Esophagus muscularis mucosa (tissue), 4 donors: ENCODE measurements around the gene MGAT1. TPM values are rescaled to one million over a fixed set of nuclear protein-coding genes. Genes with fewer than 3 reads are reported as not detected.

Experiments
- DNase-seq: peaks from one replicate; pipeline ENCODE4 v3.0.0-alpha.2; 2017; ENCODE audit errors: extremely low spot score
- H3K27ac ChIP-seq, 4 donors: fragments of 200-600 bp; sonication (generic); replicated peaks in 1 of 4; 1 replicate in 3 of 4; 2 replicates in 1 of 4; pipeline ENCODE4 v1.5.1; 2016 to 2019; ENCODE audit warnings: mild to moderate bottlenecking in 1 of 4
- H3K27me3 ChIP-seq, 4 donors: fragments of 200-600 bp; sonication (generic); one replicate each; pipeline versions ENCODE4 v1.5.1 to v1.6.0; 2016 to 2019
- H3K36me3 ChIP-seq, 4 donors: fragments of 200-600 bp; sonication (generic); one replicate each; pipeline ENCODE4 v1.5.1; 2016 to 2019
- H3K4me1 ChIP-seq, 4 donors: fragments of 200-600 bp; sonication (generic); one replicate each; pipeline ENCODE4 v1.5.1; 2016 to 2019
- H3K4me3 ChIP-seq, 4 donors: fragments of 200-600 bp; sonication (generic); 1 replicate in 2 of 4; 2 replicates in 2 of 4; pipeline ENCODE4 v1.5.1; 2016 to 2019; ENCODE audit warnings: mild to moderate bottlenecking in 4 of 4, moderate library complexity in 1 of 4
- H3K9me3 ChIP-seq, 4 donors: fragments of 200-600 bp; sonication (generic); 1 replicate in 3 of 4; 2 replicates in 1 of 4; pipeline ENCODE4 v1.5.1; 2016 to 2019
- CTCF ChIP-seq, 3 experiments: fragments of 200-600 bp in 2 of 3; fragments of 450-650 bp in 1 of 3; sonication (generic) in 2 of 3; IDR thresholded peaks; one replicate each; pipeline ENCODE4 v1.5.1; 2017 to 2019; ENCODE audit warnings: antibody characterized with exemption in 3 of 3, mild to moderate bottlenecking in 2 of 3, moderate library complexity in 1 of 3
- EP300 ChIP-seq: sonication (generic); formaldehyde crosslinking; IDR thresholded peaks from one replicate; pipeline ENCODE4 v1.6.1; 2017; ENCODE audit warnings: antibody characterized with exemption
- POLR2A ChIP-seq: fragments of 450-650 bp; IDR thresholded peaks from one replicate; pipeline ENCODE4 v1.6.1; 2017; ENCODE audit warnings: antibody characterized with exemption, moderate library complexity, mild to moderate bottlenecking, low read depth
- POLR2AphosphoS5 ChIP-seq, 2 donors: sonication (generic); formaldehyde crosslinking; IDR thresholded peaks; one replicate each; pipeline ENCODE4 v1.6.1; 2017; ENCODE audit warnings: antibody characterized with exemption in 2 of 2
- WGBS: methylation state at CpG from one replicate; pipeline ENCODE4 v1.1.5; 2018; 5-methylcytosine and 5-hydroxymethylcytosine counted together
- intact Hi-C: fragments of 100-400 bp; cut with DNase I; formaldehyde crosslinking; loops from one replicate; pipeline ENCODE4 v1.15.1; 2023
- total RNA-seq, 4 donors: library from RNA; depleted of rRNA; stranded (reverse); fragments of >200 nt; gene quantifications; one replicate each; pipeline versions ENCODE4 v1.1.0 to v1.2.1, GENCODE V29; 2016

Gene MGAT1
- total RNA-seq, 4 donors from 2014 or later: 132 to 205 (median 190) TPM

- H3K4me1 ChIP-seq: peaks cover 43 to 81% (median 60%) of the 10 kb centered on the region in 4 donors
- H3K4me3 ChIP-seq: no peak overlapping the region
- no peaks in the 10 kb centered on the region for H3K27me3 ChIP-seq
- H3K9me3 ChIP-seq: no peaks in the 10 kb centered on the region
- peak overlapping the region in 3 of 4 donors; percentile 84 to 86 (median 85) for H3K27ac ChIP-seq
- TF ChIP-seq CTCF (IDR thresholded peaks at IDR 0.05) (no peak), POLR2AphosphoS5 (IDR thresholded peaks at IDR 0.05) (no peak), EP300 (no peak), POLR2A (no peak)
- H3K36me3 ChIP-seq: peaks cover 38 to 53% (median 49%) of the 10 kb centered on the region in 4 donors
- intact Hi-C loops: loop anchor here (5.0 to 10.0 kb wide), 2 partner anchors 44 to 367 kb away; no protein-coding TSS in a partner anchor
- peak; percentile 82 for DNase-seq
- 77% methylated on average over 14 of the region's 20 CpGs for WGBS
Measured at GRCh38 chr5:180787711-180788431, 14.7 kb downstream of the MGAT1 start.

GRCh38 chr5:180786531-180787398, 15.8 kb downstream of the MGAT1 start:
- intact Hi-C loops: loop anchor here (5.0 to 10.0 kb wide), 2 partner anchors 46 to 368 kb away; no protein-coding TSS in a partner anchor
- 35% methylated on average over 18 of the region's 21 CpGs for WGBS
- peaks cover 41 to 71% (median 55%) of the 10 kb centered on the region in 4 donors for H3K4me1 ChIP-seq

GRCh38 chr5:180785794-180786221, 16.8 kb downstream of the MGAT1 start:
- peak; percentile 89 for DNase-seq
- H3K27me3 ChIP-seq: no peaks in the 10 kb centered on the region
- intact Hi-C loops: loop anchor here (1.0 to 10.0 kb wide), 3 partner anchors 15 to 369 kb away; no protein-coding TSS in a partner anchor
- H3K4me3 ChIP-seq: peak overlapping the region; percentile 2 to 29 (median 8)
- no peaks in the 10 kb centered on the region for H3K9me3 ChIP-seq
- peaks cover 19 to 33% (median 29%) of the 10 kb centered on the region in 4 donors for H3K36me3 ChIP-seq
- peak overlapping the region; percentile 84 to 88 (median 86) for H3K27ac ChIP-seq
- peaks cover 41 to 63% (median 52%) of the 10 kb centered on the region in 4 donors for H3K4me1 ChIP-seq
- TF ChIP-seq POLR2AphosphoS5 (IDR thresholded peaks at IDR 0.05): peak; percentile 18 to 40
- no peak for TF ChIP-seq POLR2A
- TF ChIP-seq EP300: no peak
- 14% methylated on average over 5 of the region's 5 CpGs for WGBS

More at GRCh38 chr5:180786531-180787398, 15.8 kb downstream of the MGAT1 start:
- no peaks in the 10 kb centered on the region for H3K27me3 ChIP-seq
- H3K9me3 ChIP-seq: no peaks in the 10 kb centered on the region
- H3K27ac ChIP-seq: peak overlapping the region; percentile 84 to 88 (median 86)
- H3K4me3 ChIP-seq: peak overlapping the region in 1 of 4 donors; percentile 6
- peaks cover 28 to 42% (median 38%) of the 10 kb centered on the region in 4 donors for H3K36me3 ChIP-seq
- no peak for TF ChIP-seq EP300
- peak in 1 of 2 donors; percentile 6 for TF ChIP-seq POLR2AphosphoS5 (IDR thresholded peaks at IDR 0.05)
- DNase-seq: peak; percentile 89

GRCh38 chr5:180785121-180785781, 17.4 kb downstream of the MGAT1 start:
- H3K36me3 ChIP-seq: peaks cover 14 to 27% (median 24%) of the 10 kb centered on the region in 4 donors
- TF ChIP-seq POLR2A: no peak
- H3K27me3 ChIP-seq: no peaks in the 10 kb centered on the region
- H3K9me3 ChIP-seq: no peaks in the 10 kb centered on the region
- H3K4me1 ChIP-seq: peaks cover 41 to 57% (median 47%) of the 10 kb centered on the region in 4 donors
- WGBS: 32% methylated on average over 15 of the region's 15 CpGs
- DNase-seq: peak; percentile 92
- peak overlapping the region; percentile 2 to 29 (median 8) for H3K4me3 ChIP-seq
- H3K27ac ChIP-seq: peak overlapping the region; percentile 84 to 88 (median 86)
- intact Hi-C loops: loop anchor here (1.0 to 10.0 kb wide), 3 partner anchors 16 to 370 kb away; no protein-coding TSS in a partner anchor

- Histone ChIP-seq H3K27me3 (no peaks in the 10 kb centered on the region), H3K9me3 (no peaks in the 10 kb centered on the region), H3K4me1 (peaks cover 41 to 53% (median 44%) of the 10 kb centered on the region in 4 donors), H3K4me3 (no peak overlapping the region), H3K27ac (peak overlapping the region; percentile 84 to 88 (median 86)), H3K36me3 (peaks cover 8 to 21% (median 18%) of the 10 kb centered on the region in 4 donors)
- 33% methylated on average over 13 of the region's 13 CpGs for WGBS
- DNase-seq: peak; percentile 92
- intact Hi-C loops: loop anchor here (1.0 to 10.0 kb wide), 3 partner anchors 17 to 370 kb away; no protein-coding TSS in a partner anchor
- TF ChIP-seq CTCF (IDR thresholded peaks at IDR 0.05) (peak; percentile 73 to 86 (median 75)), POLR2AphosphoS5 (IDR thresholded peaks at IDR 0.05) (peak; percentile 58 to 63), EP300 (no peak), POLR2A (no peak)
Measured at GRCh38 chr5:180784497-180785097, 18.0 kb downstream of the MGAT1 start.
